ENCODE measurements around the gene STIP1. TPM values are rescaled to one million over a fixed set of nuclear protein-coding genes. Genes with fewer than 3 reads are reported as not detected.
A peak's percentile ranks its signal among the peaks of the same experiment; 100 is the strongest.

The STIP1 gene
- total RNA-seq, 4 donors from 2014 or later = 141 to 193 (median 168) TPM

GRCh38 chr11:64180891-64181290, 5.1 kb upstream of the STIP1 start:
- Histone ChIP-seq H3K4me1 (peaks cover 47 to 60% of the 10 kb centered on the region in 2 donors), H3K4me3 (peak overlapping the region; percentile 23 to 46 (median 38)), H3K9me3 (no peaks in the 10 kb centered on the region), H3K36me3 (no peaks in the 10 kb centered on the region), H3K27me3 (no peaks in the 10 kb centered on the region), H3K27ac (peak overlapping the region; percentile 95 to 99 (median 96))
- in situ Hi-C loops (cut with MboI; ENCODE audit: low sequenced_read_pairs in 4 of 4) = no loop called here
- DNase-seq (peak in 1 of 2 donors; percentile 56), ATAC-seq (peak in 1 of 2 donors; percentile 18)
- TF ChIP-seq POLR2A (IDR thresholded peaks at IDR 0.05) = no peak
- TF ChIP-seq CTCF (IDR thresholded peaks at IDR 0.05 in 4 of 5, conservative IDR thresholded peaks at IDR 0.05 in 1 of 5) = no peak
- intact Hi-C loops (cut with DNase I; ENCODE audit: low total_unique reads) = loop anchor here (2.0 to 10.0 kb wide), 2 partner anchors 14 to 506 kb away; partner anchors contain the start of genes ATL3 and MACROD1

- in situ Hi-C loops (cut with MboI; ENCODE audit: low sequenced_read_pairs in 4 of 4) = no loop called here
- no peak for TF ChIP-seq CTCF (IDR thresholded peaks at IDR 0.05 in 4 of 5, conservative IDR thresholded peaks at IDR 0.05 in 1 of 5)
- TF ChIP-seq POLR2A (IDR thresholded peaks at IDR 0.05) = peak; percentile 85 to 89
- intact Hi-C loops (cut with DNase I; ENCODE audit: low total_unique reads) = loop anchor here (2.0 to 10.0 kb wide), 2 partner anchors 15 to 507 kb away; partner anchors contain the start of genes ATL3 and MACROD1
- Histone ChIP-seq H3K4me3 (peak overlapping the region; percentile 23 to 46 (median 38)), H3K9me3 (no peaks in the 10 kb centered on the region), H3K27me3 (no peaks in the 10 kb centered on the region), H3K36me3 (no peaks in the 10 kb centered on the region), H3K4me1 (peaks cover 47 to 60% of the 10 kb centered on the region in 2 donors), H3K27ac (peak overlapping the region; percentile 95 to 99 (median 96))
- DNase-seq (peak; percentile 97 to 98), ATAC-seq (peak; percentile 58 to 60)
Measured at GRCh38 chr11:64181506-64182411, 4.2 kb upstream of the STIP1 start.

GRCh38 chr11:64183890-64184289, 2.1 kb upstream of the STIP1 start:
- Histone ChIP-seq H3K27ac (peak overlapping the region; percentile 95 to 99 (median 98)), H3K27me3 (no peaks in the 10 kb centered on the region), H3K9me3 (no peaks in the 10 kb centered on the region), H3K4me3 (no peak overlapping the region), H3K36me3 (no peaks in the 10 kb centered on the region), H3K4me1 (peaks cover 47 to 60% of the 10 kb centered on the region in 2 donors)
- DNase-seq (no peak), ATAC-seq (no peak)
- intact Hi-C loops (cut with DNase I; ENCODE audit: low total_unique reads) = loop anchor here (10.0 kb wide), 1 partner anchor 509 kb away; the partner anchor contains the start of gene ATL3
- in situ Hi-C loops (cut with MboI; ENCODE audit: low sequenced_read_pairs in 4 of 4) = no loop called here
- TF ChIP-seq CTCF (IDR thresholded peaks at IDR 0.05 in 4 of 5, conservative IDR thresholded peaks at IDR 0.05 in 1 of 5) (no peak), POLR2A (IDR thresholded peaks at IDR 0.05) (no peak)

GRCh38 chr11:64185175-64185692, 737 bp upstream of the STIP1 start:
- intact Hi-C loops (cut with DNase I; ENCODE audit: low total_unique reads) = loop anchor here (5.0 to 10.0 kb wide), 2 partner anchors 87 to 510 kb away; partner anchors contain the start of gene ATL3
- peaks cover 44 to 52% of the 10 kb centered on the region in 2 donors for H3K4me1 ChIP-seq

More at GRCh38 chr11:64185175-64185692, 737 bp upstream of the STIP1 start:
- Histone ChIP-seq H3K9me3 (no peaks in the 10 kb centered on the region), H3K27me3 (no peaks in the 10 kb centered on the region), H3K27ac (peak overlapping the region; percentile 95 to 99 (median 98)), H3K36me3 (no peaks in the 10 kb centered on the region), H3K4me3 (peak overlapping the region; percentile 68 to 85 (median 77))
- DNase-seq (peak; percentile 80 to 87), ATAC-seq (peak; percentile 42 to 45)
- TF ChIP-seq CTCF (IDR thresholded peaks at IDR 0.05 in 4 of 5, conservative IDR thresholded peaks at IDR 0.05 in 1 of 5) = peak; percentile 50 to 76 (median 67)
- TF ChIP-seq POLR2A (IDR thresholded peaks at IDR 0.05) = peak; percentile 99 to 100
- in situ Hi-C loops (cut with MboI; ENCODE audit: low sequenced_read_pairs in 4 of 4) = no loop called here
